ENCODE measurements around the gene YIPF1.

Gene YIPF1

GRCh38 chr1:53871221-53871620 is 18.4 kb downstream of the YIPF1 start:
- no peak overlapping the region for H3K4me3 ChIP-seq (replicated peaks in 1 of 2; ENCODE audit: low read depth in 2 of 2, low read length in 2 of 2)
- no peak for DNase-seq (ENCODE audit: low read depth in 2 of 2)
- no peak for TF ChIP-seq CTCF (IDR thresholded peaks at IDR 0.05; ENCODE audit: low read depth, low read length)

- no peak overlapping the region for H3K4me3 ChIP-seq (replicated peaks in 1 of 2; ENCODE audit: low read depth in 2 of 2, low read length in 2 of 2)
- DNase-seq (ENCODE audit: low read depth in 2 of 2) = no peak
- no peak for TF ChIP-seq CTCF (IDR thresholded peaks at IDR 0.05; ENCODE audit: low read depth, low read length)
Measured at GRCh38 chr1:53869454-53870117, 20.0 kb downstream of the YIPF1 start.

GRCh38 chr1:53868565-53868964 is 21.0 kb downstream of the YIPF1 start:
- no peak overlapping the region for H3K4me3 ChIP-seq (replicated peaks in 1 of 2; ENCODE audit: low read depth in 2 of 2, low read length in 2 of 2)
- DNase-seq (ENCODE audit: low read depth in 2 of 2) = no peak
- TF ChIP-seq CTCF (IDR thresholded peaks at IDR 0.05; ENCODE audit: low read depth, low read length) = no peak

GRCh38 chr1:53862507-53862906 is 27.1 kb downstream of the YIPF1 start:
- H3K4me3 ChIP-seq (replicated peaks in 1 of 2; ENCODE audit: low read depth in 2 of 2, low read length in 2 of 2) = no peak overlapping the region
- no peak for DNase-seq (ENCODE audit: low read depth in 2 of 2)
- no peak for TF ChIP-seq CTCF (IDR thresholded peaks at IDR 0.05; ENCODE audit: low read depth, low read length)

GRCh38 chr1:53860967-53861411 is 28.6 kb downstream of the YIPF1 start:
- TF ChIP-seq CTCF (IDR thresholded peaks at IDR 0.05; ENCODE audit: low read depth, low read length) = peak; percentile 84
- no peak overlapping the region for H3K4me3 ChIP-seq (replicated peaks in 1 of 2; ENCODE audit: low read depth in 2 of 2, low read length in 2 of 2)
- DNase-seq (ENCODE audit: low read depth in 2 of 2) = peak; percentile 67 to 69

GRCh38 chr1:53851571-53852285 is 37.9 kb downstream of the YIPF1 start:
- DNase-seq (ENCODE audit: low read depth in 2 of 2) = no peak
- H3K4me3 ChIP-seq (replicated peaks in 1 of 2; ENCODE audit: low read depth in 2 of 2, low read length in 2 of 2) = no peak overlapping the region
- no peak for TF ChIP-seq CTCF (IDR thresholded peaks at IDR 0.05; ENCODE audit: low read depth, low read length)

All from cardiac fibroblast (primary cell).